NCI-H460 (cell line): ENCODE results near the gene TSN. TPM values are rescaled to one million over a fixed set of nuclear protein-coding genes. Genes with fewer than 3 reads are reported as not detected.
A peak's percentile ranks its signal among the peaks of the same experiment; 100 is the strongest.
"Not testable (repeated sequence)": the region's sequence is repeated elsewhere in the genome, so short reads cannot be mapped to it uniquely, and the experiment has no call there.

ENCODE experiments used
- DNase-seq: peaks from one replicate; pipeline ENCODE4 v3.0.0-alpha.2; 2016; ENCODE audit warnings: low read depth; ENCODE audit errors: extremely low read depth
- polyA plus RNA-seq: library from polyadenylated mRNA; depleted of rRNA; stranded (reverse); fragments of >200 nt; gene quantifications from 2 replicates; pipeline ENCODE4 v1.2.3, GENCODE V29; 2014; cell fraction: nucleus; rRNA removed
- total RNA-seq: library from RNA; depleted of rRNA; stranded (reverse); fragments of >200 nt; shearing (Covaris generic); gene quantifications from 2 replicates; pipeline ENCODE4 v1.2.3, GENCODE V29; 2014; rRNA removed

Gene TSN
- total RNA-seq: 78.4 and 89.7 TPM in 2 replicates
- 56.0 and 92.5 TPM in 2 replicates for polyA plus RNA-seq

DNA sequence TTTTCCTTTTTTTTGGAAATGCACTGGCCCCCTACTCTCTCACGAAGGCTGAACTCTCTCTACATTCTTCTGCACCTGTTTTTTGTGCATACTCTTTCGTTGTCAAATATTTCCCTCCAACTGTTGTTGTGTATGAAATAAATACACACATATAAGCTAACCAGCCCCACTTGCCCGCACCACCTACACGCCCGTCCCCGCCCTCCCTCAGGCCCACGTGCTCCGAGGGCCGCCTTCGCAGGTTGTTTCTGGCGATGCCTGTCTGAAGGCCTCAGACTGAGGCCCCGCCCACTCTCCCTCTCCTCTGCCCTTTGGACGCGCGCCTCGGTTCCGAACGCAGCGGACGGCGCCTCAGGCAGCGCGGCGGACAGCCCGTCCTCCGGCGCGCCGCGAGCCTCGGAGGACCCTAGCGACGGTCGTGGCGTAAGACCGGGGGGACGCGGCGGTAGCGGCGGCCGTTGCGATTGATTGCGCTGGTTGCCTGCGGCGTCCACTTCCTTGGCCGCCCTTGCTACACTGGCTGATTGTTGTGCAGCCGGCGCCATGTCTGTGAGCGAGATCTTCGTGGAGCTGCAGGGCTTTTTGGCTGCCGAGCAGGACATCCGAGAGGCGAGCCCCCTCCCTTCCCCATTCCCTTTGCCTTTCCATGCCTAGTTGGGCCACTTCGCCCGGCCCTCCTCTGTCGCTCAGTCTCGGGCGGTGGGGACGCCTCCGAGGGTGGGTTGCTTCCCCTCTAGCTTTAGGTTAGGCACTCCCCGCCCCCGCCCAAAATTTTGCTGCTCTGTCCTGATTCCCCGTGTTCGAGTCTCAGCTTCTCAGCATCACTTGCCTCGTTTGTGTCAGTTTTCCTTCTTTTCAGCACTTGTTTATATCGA lies at the start of gene TSN:
TSN (plus strand) TSS at position 415 of the 875 bp plus-strand sequence; CDS start at position 544, 129 bp downstream.
- DNase-seq: peak; percentile 97

DNA sequence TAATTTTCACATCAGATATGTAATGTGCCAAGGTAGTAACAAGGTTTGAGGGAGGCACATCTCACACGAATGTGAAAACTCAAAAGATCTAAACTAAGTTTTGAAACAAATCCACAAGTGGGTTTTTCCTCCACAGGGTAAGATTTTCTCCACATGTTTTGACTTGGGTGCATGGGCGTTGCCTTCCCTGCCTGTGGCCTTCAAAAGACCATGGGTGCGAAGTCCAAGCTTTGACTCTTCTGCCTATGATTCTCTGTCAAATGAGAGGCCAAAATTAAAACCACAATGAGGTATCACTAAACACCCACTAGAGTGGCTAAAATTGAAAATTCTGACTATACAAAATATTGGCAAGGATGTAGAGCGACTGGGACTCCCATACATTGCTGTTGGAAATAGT lies 49.5 kb upstream of the TSN start:
- DNase-seq: no peak

- DNase-seq: no peak
These were observed 48.0 kb upstream of the TSN start for GRCh38 chr2:121707344-121707919.

DNA sequence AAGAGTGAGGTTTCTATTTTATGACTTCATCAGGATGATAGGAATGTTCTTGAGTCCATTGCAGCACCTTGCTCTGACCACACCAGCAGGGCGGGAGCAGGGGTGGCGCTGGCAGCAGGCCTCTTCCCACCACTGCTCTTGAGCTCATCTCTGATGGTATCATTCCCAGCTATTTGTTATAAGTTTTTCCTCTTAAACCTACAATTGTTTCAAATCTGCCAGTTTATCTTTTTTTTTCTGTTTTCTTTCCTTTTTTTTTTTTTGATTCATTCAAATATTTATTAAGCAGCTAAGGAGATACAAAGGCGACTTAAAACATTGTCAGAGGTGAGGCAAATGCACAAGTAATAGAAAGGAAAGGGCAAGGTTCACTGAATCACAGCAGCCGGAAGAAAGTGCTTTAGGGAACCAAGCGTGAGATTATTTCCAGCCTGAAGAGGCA lies 47.5 kb upstream of the TSN start:
- DNase-seq: no peak

DNA sequence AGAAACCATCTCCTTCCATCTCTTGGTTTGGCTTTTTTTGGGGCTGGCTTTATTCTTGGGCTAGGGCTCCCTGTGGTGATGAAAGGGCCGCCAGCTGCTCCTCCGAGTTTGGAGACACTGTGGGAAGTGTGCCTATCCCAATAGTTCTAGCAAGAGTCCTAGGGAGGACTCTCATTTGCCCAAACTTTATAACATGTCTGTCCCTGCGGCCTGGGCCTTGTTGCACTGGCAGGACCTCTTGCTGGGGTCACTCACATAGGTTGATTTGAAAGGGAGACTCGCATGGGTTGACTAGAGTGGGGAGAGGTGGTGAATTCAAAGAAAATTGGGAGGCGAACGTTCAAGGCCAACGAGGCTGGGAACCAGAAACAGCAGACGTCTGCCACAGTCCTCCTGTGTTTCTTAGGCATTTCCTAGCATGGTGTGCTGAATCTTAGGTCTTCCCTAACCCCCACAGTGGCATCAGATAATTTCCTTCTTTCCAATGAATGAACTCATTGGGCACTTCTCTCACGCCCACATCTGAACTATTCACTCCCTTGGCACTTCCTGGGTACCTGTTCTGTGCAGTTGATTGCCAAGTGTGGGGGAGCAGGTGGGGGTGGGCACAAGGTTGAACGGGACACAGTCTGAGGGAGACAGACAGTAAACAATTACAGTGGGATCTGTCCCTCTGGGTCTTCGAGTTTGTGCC lies 45.5 kb upstream of the TSN start:
- DNase-seq: no peak

GRCh38 chr2:121710470-121711170 lies 44.8 kb upstream of the TSN start:
- DNase-seq: no peak

DNA sequence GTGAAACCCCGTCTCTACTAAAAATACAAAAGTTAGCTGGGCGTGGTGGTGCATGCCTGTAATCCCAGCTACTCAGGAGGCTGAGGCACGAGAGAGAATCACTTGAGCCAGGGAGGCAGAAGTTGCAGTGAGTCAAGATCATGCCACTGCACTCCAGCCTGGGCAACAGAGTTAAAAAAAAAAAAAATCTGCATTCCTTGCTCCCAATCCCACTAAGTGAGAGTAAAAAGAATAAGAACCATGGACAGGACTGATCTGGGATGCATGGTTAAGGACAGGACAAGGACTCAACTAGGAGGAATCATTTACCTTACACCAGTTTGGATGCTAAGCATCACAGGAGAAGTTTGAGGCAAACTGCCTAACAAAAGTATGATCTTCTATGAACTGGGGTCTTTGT lies 44.0 kb upstream of the TSN start:
- not testable (repeated sequence) for DNase-seq

DNA sequence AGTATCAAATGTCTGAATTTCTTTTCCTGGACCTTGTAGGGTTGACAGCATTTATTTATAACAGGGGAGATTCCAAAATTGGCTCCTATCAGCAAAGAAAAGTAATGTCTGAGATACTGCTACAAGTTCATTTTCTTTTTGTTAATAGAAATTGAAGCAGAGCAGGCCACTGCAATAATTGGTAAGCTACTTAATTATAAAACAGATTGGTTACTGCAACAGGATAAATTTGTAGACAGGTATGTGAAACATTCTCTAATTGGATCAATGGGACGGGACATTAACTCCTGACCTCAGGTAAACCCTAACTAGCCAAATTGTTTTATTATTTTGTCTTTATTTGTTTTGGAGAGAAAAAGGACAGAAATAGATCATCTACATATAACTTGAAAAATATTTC lies 39.3 kb upstream of the TSN start:
- DNase-seq: no peak

DNA sequence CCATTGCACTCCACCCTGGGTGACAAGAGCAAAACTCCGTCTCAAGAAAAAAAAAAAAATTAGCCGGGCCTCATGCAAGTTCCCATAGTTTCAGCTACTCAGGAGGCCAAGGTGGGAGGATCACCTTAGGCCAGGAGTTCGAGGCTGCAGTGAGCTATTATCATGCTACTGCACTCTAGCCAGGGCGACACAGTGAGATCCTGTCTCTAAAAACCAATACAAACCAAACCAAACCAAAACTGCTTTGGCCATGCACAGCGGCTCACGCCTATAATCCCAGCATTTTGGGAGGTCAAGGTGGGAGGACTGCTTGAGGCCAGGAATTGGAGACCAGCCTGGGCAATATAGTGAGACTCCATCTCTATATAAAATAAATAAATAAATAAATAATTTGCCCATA lies 37.9 kb upstream of the TSN start:
- no peak for DNase-seq

DNA sequence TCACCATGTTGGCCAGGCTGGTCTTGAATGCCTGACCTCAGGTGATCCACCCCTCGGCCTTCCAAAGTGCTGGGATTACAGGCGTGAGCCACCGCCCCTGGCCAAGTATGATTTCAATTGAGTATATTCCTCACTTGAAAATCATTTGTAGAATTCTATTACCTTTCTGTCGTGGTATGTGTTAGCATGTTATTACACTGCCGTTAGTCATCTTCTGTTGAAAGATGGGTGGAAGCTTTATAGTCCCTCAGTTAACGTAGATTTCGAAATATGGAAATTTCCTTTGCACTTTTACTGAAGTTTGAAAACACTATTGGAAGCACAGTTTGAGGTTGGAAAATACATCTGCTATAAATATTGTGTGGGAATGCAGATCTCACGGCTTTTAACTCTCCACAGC lies 33.5 kb upstream of the TSN start:
- no peak for DNase-seq

GRCh38 chr2:121722479-121722878 lies 33.0 kb upstream of the TSN start:
- DNase-seq: no peak

GRCh38 chr2:121723316-121723715 lies 32.1 kb upstream of the TSN start:
- DNase-seq: no peak

- DNase-seq: no peak
These were observed 28.1 kb upstream of the TSN start for GRCh38 chr2:121727332-121727731.

DNA sequence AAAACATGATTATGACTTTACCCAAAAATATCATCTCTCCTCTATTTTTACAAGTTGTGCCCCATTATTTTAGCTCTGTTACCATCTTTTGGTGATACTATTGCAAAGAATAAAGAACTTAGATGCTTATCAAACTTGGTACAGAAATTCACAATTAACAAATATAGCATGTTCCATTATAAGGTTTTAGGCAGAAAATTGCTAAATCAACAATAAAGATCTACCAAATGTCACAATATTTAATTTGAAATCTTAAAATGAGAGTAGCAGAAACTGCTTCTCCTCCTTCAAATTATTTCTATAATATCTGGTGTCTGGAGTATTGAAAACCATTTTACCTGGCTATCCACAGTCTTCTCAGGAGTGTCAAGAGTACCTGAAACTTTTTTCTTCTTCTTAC lies 27.5 kb upstream of the TSN start:
- no peak for DNase-seq

DNA sequence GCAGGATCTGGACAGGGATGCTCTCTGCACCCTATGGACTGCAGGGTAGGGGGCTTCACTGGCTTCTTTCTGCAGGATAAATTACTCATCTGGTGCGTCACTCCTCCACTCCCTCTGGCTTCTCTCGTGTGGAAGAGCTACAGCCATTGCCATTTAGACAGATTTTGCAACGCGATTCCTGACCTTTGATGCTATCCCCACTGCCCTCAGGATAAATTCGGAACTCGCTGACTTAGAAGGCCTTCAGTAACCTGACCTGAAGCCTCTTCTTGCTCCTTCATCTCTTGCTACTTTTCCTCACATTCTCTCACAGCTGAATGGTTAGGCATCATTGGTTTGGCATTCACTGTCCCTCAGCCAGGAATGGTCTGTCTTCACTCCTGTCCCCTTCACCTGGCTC lies 24.1 kb upstream of the TSN start:
- no peak for DNase-seq

- not testable (repeated sequence) for DNase-seq
These were observed 20.9 kb upstream of the TSN start for GRCh38 chr2:121734544-121734943.

DNA sequence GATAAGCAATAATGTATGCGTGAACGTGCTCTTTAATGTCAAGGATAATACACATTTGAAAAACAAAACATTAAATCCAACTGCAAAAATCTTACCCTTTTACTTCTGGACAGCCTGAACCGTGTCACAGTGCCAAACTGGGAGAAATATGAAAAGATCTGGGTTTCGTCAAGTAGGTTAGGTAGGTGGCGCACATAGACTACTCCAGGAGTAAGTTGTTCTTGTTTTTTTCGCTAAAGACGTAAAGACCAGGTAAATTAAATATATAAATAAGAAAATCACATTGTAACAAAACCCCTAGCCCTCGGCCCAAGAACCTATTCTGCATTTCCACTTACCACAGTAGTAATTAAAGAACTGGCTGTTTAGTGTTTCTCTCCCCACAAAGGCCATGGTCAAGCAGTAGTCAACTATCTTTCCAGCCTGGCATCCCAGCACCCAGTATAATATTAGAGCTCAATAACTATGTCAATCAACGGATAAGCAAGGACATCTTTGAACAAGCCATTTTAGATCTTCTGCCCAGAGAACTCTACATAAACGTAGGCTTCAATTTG lies 19.9 kb upstream of the TSN start:
- no peak for DNase-seq

DNA sequence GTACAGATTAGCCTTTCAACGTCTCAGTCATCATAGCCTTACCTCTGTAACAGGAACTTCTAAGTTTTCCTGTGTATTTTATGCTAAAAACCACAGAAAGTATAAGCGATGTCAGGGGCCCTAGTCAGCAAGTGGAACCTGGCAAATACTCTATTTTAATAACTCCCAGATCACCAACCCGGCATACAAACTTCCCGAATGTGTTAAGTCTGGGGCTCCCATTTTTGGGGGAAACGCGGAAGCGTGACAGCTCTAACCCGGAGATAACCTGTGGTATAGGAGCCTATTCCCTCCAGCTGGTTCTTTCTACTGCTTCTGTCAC lies 19.4 kb upstream of the TSN start:
- no peak for DNase-seq

DNA sequence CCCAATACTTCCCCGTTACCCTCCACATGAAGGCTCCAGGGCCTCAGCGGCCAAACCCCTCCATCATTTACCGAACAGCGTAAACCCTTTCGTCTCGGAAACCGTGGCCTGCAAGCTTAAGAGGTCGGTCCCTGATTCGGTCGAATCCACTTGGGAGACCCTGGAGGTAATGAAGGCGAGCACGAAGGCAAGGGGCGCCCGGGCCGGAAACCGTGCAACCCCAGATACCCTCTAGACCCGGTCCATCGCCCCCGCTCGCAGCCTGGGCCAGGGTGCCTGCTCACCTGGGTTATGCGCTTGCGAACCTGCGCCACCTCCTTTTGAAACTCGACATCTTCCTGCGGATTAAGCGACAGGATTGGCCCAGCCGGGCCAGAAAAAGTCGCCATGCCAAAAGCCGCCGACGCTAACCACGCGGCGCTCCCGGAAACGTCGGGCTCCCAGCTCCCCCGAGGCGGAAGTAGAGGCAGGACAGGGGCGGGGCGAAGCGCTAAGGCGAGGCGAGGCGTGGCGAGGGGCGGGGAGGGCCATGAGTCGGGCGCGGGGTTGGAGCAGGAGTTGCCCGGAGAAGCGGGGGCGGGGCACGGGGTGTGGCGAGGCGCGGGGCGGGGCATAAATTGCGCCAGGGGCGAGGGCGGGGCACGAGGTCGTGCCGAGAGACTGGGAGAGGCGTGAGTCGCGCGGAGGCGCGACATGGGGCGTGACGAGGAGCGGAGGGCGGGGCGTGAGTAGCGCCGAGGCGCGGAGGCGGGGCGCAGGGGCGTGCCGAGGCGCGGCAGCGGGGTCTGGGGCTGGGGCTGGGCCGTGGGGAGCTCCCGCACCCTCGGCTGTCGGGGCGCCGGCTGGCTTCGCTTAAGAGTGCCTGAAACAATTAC lies 18.8 kb upstream of the TSN start, which contains the start of gene NIFK:
NIFK (minus strand) TSS at position 414 of the 875 bp plus-strand sequence; CDS start at position 389, 25 bp downstream.
- DNase-seq: peak; percentile 98

GRCh38 chr2:121740973-121741372 lies 14.5 kb upstream of the TSN start:
- no peak for DNase-seq
